Muscle layer of colon (tissue), 2 donors: ENCODE measurements around the gene KRTAP19-3.
"Not testable (repeated sequence)": the region's sequence is repeated elsewhere in the genome, so short reads cannot be mapped to it uniquely, and the experiment has no call there.

Source experiments
- H3K27ac ChIP-seq: one replicate; pipeline ENCODE4 v1.7.0; 2013; ENCODE audit warnings: low read depth, mild to moderate bottlenecking, low read length, moderate library complexity
- H3K27me3 ChIP-seq, 2 donors: one replicate each; pipeline ENCODE4 v1.7.0; 2013; ENCODE audit warnings: low read length in 2 of 2, mild to moderate bottlenecking in 2 of 2; ENCODE audit not compliant: insufficient read depth in 2 of 2, control insufficient read depth in 1 of 2
- H3K36me3 ChIP-seq: one replicate; pipeline ENCODE4 v1.7.0; 2013; ENCODE audit warnings: mild to moderate bottlenecking, low read length; ENCODE audit not compliant: insufficient read depth
- H3K4me1 ChIP-seq: one replicate; pipeline ENCODE4 v1.7.0; 2013; ENCODE audit warnings: mild to moderate bottlenecking, low read length; ENCODE audit not compliant: insufficient read depth
- H3K4me3 ChIP-seq, 2 donors: one replicate each; pipeline ENCODE4 v1.7.0; 2013; ENCODE audit warnings: low read length in 2 of 2, low read depth in 1 of 2, mild to moderate bottlenecking in 1 of 2, moderate library complexity in 1 of 2
- H3K9ac ChIP-seq: one replicate; pipeline ENCODE4 v1.7.0; 2013; ENCODE audit warnings: low read length
- H3K9me3 ChIP-seq: one replicate; pipeline ENCODE4 v1.7.0; 2013; ENCODE audit warnings: mild to moderate bottlenecking, low read length
- donor health status: abdominal sarcoma.
- donor health status: Adenocarcinoma of cecum.

KRTAP19-3 gene

GRCh38 chr21:30491963-30492428, at the start of gene KRTAP19-3:
Gene KRTAP19-3 (minus strand): TSS chr21:30492013. CDS start chr21:30491957, 56 bp downstream.
- Histone ChIP-seq H3K9ac (no peak within 1 kb of the TSS), H3K9me3 (no peaks in the 10 kb centered on the region), H3K4me1 (no peaks in the 10 kb centered on the region), H3K36me3 (no peaks in the 10 kb centered on the region), H3K27me3 (no peaks in the 10 kb centered on the region), H3K27ac (no peak within 1 kb of the TSS), H3K4me3 (no peak within 1 kb of the TSS)

- H3K9ac ChIP-seq, result no peak overlapping the region
- H3K4me3 ChIP-seq, result no peak overlapping the region
- no peaks in the 10 kb centered on the region for H3K27me3 ChIP-seq
- no peaks in the 10 kb centered on the region for H3K4me1 ChIP-seq
- H3K9me3 ChIP-seq, result no peaks in the 10 kb centered on the region
- H3K36me3 ChIP-seq, result no peaks in the 10 kb centered on the region
- H3K27ac ChIP-seq, result no peak overlapping the region
These were observed 27.1 kb upstream of the KRTAP19-3 start for GRCh38 chr21:30518876-30519275.

- Histone ChIP-seq H3K9me3 (no peaks in the 10 kb centered on the region), H3K9ac (no peak overlapping the region), H3K4me1 (no peaks in the 10 kb centered on the region), H3K27me3 (no peaks in the 10 kb centered on the region), H3K36me3 (no peaks in the 10 kb centered on the region), H3K4me3 (no peak overlapping the region), H3K27ac (no peak overlapping the region)
These were observed 23.9 kb upstream of the KRTAP19-3 start for GRCh38 chr21:30515681-30516080.

- not testable (repeated sequence) for H3K9me3 ChIP-seq, H3K27ac ChIP-seq, H3K27me3 ChIP-seq, H3K4me1 ChIP-seq, H3K4me3 ChIP-seq, H3K9ac ChIP-seq, H3K36me3 ChIP-seq
These were observed 13.9 kb upstream of the KRTAP19-3 start for GRCh38 chr21:30505621-30506205.

GRCh38 chr21:30502041-30502440, 10.2 kb upstream of the KRTAP19-3 start, which contains the start of gene KRTAP19-5:
Gene KRTAP19-5 (minus strand): TSS chr21:30502141. CDS start chr21:30502090, 51 bp downstream.
- H3K4me1 ChIP-seq, result no peaks in the 10 kb centered on the region
- H3K27ac ChIP-seq, result no peak within 1 kb of the TSS
- no peak within 1 kb of the TSS for H3K9ac ChIP-seq
- H3K9me3 ChIP-seq, result no peaks in the 10 kb centered on the region
- H3K27me3 ChIP-seq, result no peaks in the 10 kb centered on the region
- no peaks in the 10 kb centered on the region for H3K36me3 ChIP-seq
- H3K4me3 ChIP-seq, result no peak within 1 kb of the TSS

GRCh38 chr21:30497065-30497464, 5.3 kb upstream of the KRTAP19-3 start, which contains the start of gene KRTAP19-4:
Gene KRTAP19-4 (minus strand): TSS chr21:30497165. CDS start chr21:30497110, 55 bp downstream.
- no peaks in the 10 kb centered on the region for H3K27me3 ChIP-seq

GRCh38 chr21:30487336-30487735, 4.5 kb downstream of the KRTAP19-3 start, which contains the start of gene KRTAP19-2:
Gene KRTAP19-2 (minus strand): TSS chr21:30487436. CDS start chr21:30487348, 88 bp downstream.
- Histone ChIP-seq H3K4me3 (no peak within 1 kb of the TSS), H3K27me3 (no peaks in the 10 kb centered on the region), H3K36me3 (no peaks in the 10 kb centered on the region), H3K9ac (no peak within 1 kb of the TSS), H3K27ac (no peak within 1 kb of the TSS), H3K4me1 (no peaks in the 10 kb centered on the region), H3K9me3 (no peaks in the 10 kb centered on the region)

More at GRCh38 chr21:30497065-30497464, 5.3 kb upstream of the KRTAP19-3 start, which contains the start of gene KRTAP19-4:
- Histone ChIP-seq H3K4me3 (no peak within 1 kb of the TSS), H3K36me3 (no peaks in the 10 kb centered on the region), H3K9ac (no peak within 1 kb of the TSS), H3K4me1 (no peaks in the 10 kb centered on the region), H3K9me3 (no peaks in the 10 kb centered on the region), H3K27ac (no peak within 1 kb of the TSS)

GRCh38 chr21:30486180-30486579, 5.6 kb downstream of the KRTAP19-3 start:
- Histone ChIP-seq H3K4me3 (no peak overlapping the region), H3K9ac (no peak overlapping the region), H3K36me3 (no peaks in the 10 kb centered on the region), H3K9me3 (no peaks in the 10 kb centered on the region), H3K27ac (no peak overlapping the region), H3K4me1 (no peaks in the 10 kb centered on the region), H3K27me3 (no peaks in the 10 kb centered on the region)

- H3K36me3 ChIP-seq, result no peaks in the 10 kb centered on the region
These were observed 9.7 kb downstream of the KRTAP19-3 start for GRCh38 chr21:30482130-30482529.

GRCh38 chr21:30480145-30480544, 11.7 kb downstream of the KRTAP19-3 start, which contains the start of gene KRTAP19-1:
Gene KRTAP19-1 (minus strand): TSS chr21:30480367. CDS start chr21:30480317, 50 bp downstream.
- Histone ChIP-seq H3K27ac (no peak within 1 kb of the TSS), H3K9ac (no peak within 1 kb of the TSS), H3K9me3 (no peaks in the 10 kb centered on the region), H3K36me3 (no peaks in the 10 kb centered on the region), H3K4me3 (no peak within 1 kb of the TSS), H3K27me3 (no peaks in the 10 kb centered on the region), H3K4me1 (no peaks in the 10 kb centered on the region)

More at GRCh38 chr21:30482130-30482529, 9.7 kb downstream of the KRTAP19-3 start:
- no peak overlapping the region for H3K27ac ChIP-seq
- no peak overlapping the region for H3K9ac ChIP-seq
- H3K27me3 ChIP-seq, result no peaks in the 10 kb centered on the region
- no peaks in the 10 kb centered on the region for H3K4me1 ChIP-seq
- H3K9me3 ChIP-seq, result no peaks in the 10 kb centered on the region
- H3K4me3 ChIP-seq, result no peak overlapping the region

- H3K9me3 ChIP-seq, result no peaks in the 10 kb centered on the region
- H3K9ac ChIP-seq, result no peak overlapping the region
- no peaks in the 10 kb centered on the region for H3K4me1 ChIP-seq
- no peak overlapping the region for H3K27ac ChIP-seq
- H3K36me3 ChIP-seq, result no peaks in the 10 kb centered on the region
- H3K27me3 ChIP-seq, result no peaks in the 10 kb centered on the region
- no peak overlapping the region for H3K4me3 ChIP-seq
These were observed 12.6 kb downstream of the KRTAP19-3 start for GRCh38 chr21:30479259-30479658.

GRCh38 chr21:30478004-30478403, 13.8 kb downstream of the KRTAP19-3 start:
- Histone ChIP-seq H3K36me3 (no peaks in the 10 kb centered on the region), H3K27me3 (no peaks in the 10 kb centered on the region), H3K9me3 (no peaks in the 10 kb centered on the region), H3K4me3 (no peak overlapping the region), H3K9ac (no peak overlapping the region), H3K4me1 (no peaks in the 10 kb centered on the region), H3K27ac (no peak overlapping the region)
